T-helper 2 cell treated with Interferon-gamma antibody and Interleukin-4, amounts not matched to agents 5 μg/mL and 100 μg/mL, for 36 hours (primary cell): ENCODE data around the gene AAR2.

ENCODE experiments used
- DNase-seq: peaks from one replicate; pipeline ENCODE4 v3.0.0; 2021; ENCODE audit warnings: low spot score
- H3K27ac Mint-ChIP-seq: one replicate; pipeline ENCODE4 v1.8.0; 2021; ENCODE audit warnings: mild to moderate bottlenecking, mixed read lengths
- H3K27me3 Mint-ChIP-seq: one replicate; pipeline ENCODE4 v1.8.0; 2021; ENCODE audit warnings: low read depth, mixed read lengths
- H3K36me3 Mint-ChIP-seq: one replicate; pipeline ENCODE4 v1.8.0; 2021; ENCODE audit warnings: low read depth, mixed read lengths
- H3K4me1 Mint-ChIP-seq: one replicate; pipeline ENCODE4 v1.8.0; 2021; ENCODE audit warnings: low read depth, mixed read lengths
- H3K4me3 Mint-ChIP-seq: one replicate; pipeline ENCODE4 v1.8.0; 2022; ENCODE audit warnings: mild to moderate bottlenecking, moderate library complexity, mixed read lengths
- H3K9me3 Mint-ChIP-seq: one replicate; pipeline ENCODE4 v1.8.0; 2021; ENCODE audit warnings: mixed read lengths

AAR2 gene

GRCh38 chr20:36236786-36237121 lies 476 bp downstream of the AAR2 start:
- peaks cover 22% of the 10 kb centered on the region for H3K4me1 Mint-ChIP-seq
- no peak for DNase-seq
- peak overlapping the region; percentile 84 for H3K4me3 Mint-ChIP-seq
- no peaks in the 10 kb centered on the region for H3K27me3 Mint-ChIP-seq
- H3K9me3 Mint-ChIP-seq, result no peaks in the 10 kb centered on the region
- peak overlapping the region; percentile 92 for H3K27ac Mint-ChIP-seq
- peaks cover 12% of the 10 kb centered on the region for H3K36me3 Mint-ChIP-seq

DNA sequence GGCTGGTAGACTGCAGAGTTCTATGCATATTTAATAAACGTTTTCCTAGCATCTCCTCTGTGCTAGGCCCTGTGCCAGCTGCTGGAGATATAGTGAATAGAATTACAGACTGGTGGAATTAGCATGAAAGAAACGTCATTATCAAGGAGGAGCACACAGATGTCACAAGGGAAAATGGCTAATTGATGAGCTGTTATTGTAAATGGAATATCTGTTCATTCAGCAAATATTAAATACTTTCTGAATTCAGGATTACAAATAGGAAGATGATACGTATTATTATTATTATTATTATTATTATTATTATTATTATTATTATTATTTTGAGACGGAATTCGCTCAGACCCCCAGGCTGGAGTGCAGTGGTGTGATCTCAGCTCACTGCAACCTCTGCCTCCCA lies 1.2 kb downstream of the AAR2 start:
- Mint-ChIP-seq H3K27ac (peak overlapping the region; percentile 92), H3K4me1 (peaks cover 22% of the 10 kb centered on the region), H3K9me3 (no peaks in the 10 kb centered on the region), H3K4me3 (peak overlapping the region; percentile 84), H3K36me3 (peaks cover 12% of the 10 kb centered on the region), H3K27me3 (no peaks in the 10 kb centered on the region)
- no peak for DNase-seq

- peaks cover 22% of the 10 kb centered on the region for H3K4me1 Mint-ChIP-seq
- DNase-seq, result no peak
- peaks cover 12% of the 10 kb centered on the region for H3K36me3 Mint-ChIP-seq
- no peaks in the 10 kb centered on the region for H3K27me3 Mint-ChIP-seq
- peak overlapping the region; percentile 55 for H3K4me3 Mint-ChIP-seq
- no peak overlapping the region for H3K27ac Mint-ChIP-seq
- no peaks in the 10 kb centered on the region for H3K9me3 Mint-ChIP-seq
These were observed 1.9 kb downstream of the AAR2 start for GRCh38 chr20:36238153-36238552.

DNA sequence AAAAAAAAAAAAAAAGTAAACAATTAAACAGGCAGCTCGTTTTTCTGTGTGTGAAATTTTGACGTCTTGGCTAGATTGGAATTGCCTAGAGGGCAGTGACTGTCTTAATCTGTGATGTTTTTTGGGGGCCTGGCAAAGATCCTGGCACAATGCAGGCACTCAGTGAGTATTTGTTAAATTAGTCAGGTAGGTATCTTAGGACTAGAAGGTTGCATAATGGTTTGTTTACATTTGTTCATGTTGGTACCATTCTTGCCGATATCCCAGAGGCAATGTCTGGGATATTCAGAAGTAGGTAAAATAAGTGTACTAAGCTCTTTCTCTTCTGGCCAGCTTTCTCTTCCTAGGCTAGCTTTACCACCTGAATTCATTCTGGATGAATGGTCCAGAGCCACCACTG lies 2.5 kb downstream of the AAR2 start:
- Mint-ChIP-seq H3K27me3 (no peaks in the 10 kb centered on the region), H3K9me3 (no peaks in the 10 kb centered on the region), H3K4me3 (peak overlapping the region; percentile 51), H3K27ac (peak overlapping the region; percentile 45), H3K36me3 (peaks cover 16% of the 10 kb centered on the region), H3K4me1 (peaks cover 22% of the 10 kb centered on the region)
- no peak for DNase-seq

- no peak for DNase-seq
- peaks cover 24% of the 10 kb centered on the region for H3K36me3 Mint-ChIP-seq
- H3K4me1 Mint-ChIP-seq, result peaks cover 22% of the 10 kb centered on the region
- H3K4me3 Mint-ChIP-seq, result no peak overlapping the region
- H3K27me3 Mint-ChIP-seq, result no peaks in the 10 kb centered on the region
- no peaks in the 10 kb centered on the region for H3K9me3 Mint-ChIP-seq
- H3K27ac Mint-ChIP-seq, result no peak overlapping the region
These were observed 3.8 kb downstream of the AAR2 start for GRCh38 chr20:36240076-36240475.

- no peak overlapping the region for H3K4me3 Mint-ChIP-seq
- H3K9me3 Mint-ChIP-seq, result no peaks in the 10 kb centered on the region
- no peaks in the 10 kb centered on the region for H3K27me3 Mint-ChIP-seq
- DNase-seq, result no peak
- peaks cover 19% of the 10 kb centered on the region for H3K4me1 Mint-ChIP-seq
- H3K27ac Mint-ChIP-seq, result no peak overlapping the region
- peaks cover 32% of the 10 kb centered on the region for H3K36me3 Mint-ChIP-seq
These were observed 5.4 kb downstream of the AAR2 start for GRCh38 chr20:36241678-36242077.

GRCh38 chr20:36243726-36244125 lies 7.4 kb downstream of the AAR2 start:
- no peak overlapping the region for H3K4me3 Mint-ChIP-seq
- no peak overlapping the region for H3K27ac Mint-ChIP-seq
- H3K9me3 Mint-ChIP-seq, result no peaks in the 10 kb centered on the region
- H3K4me1 Mint-ChIP-seq, result peaks cover 8% of the 10 kb centered on the region
- no peaks in the 10 kb centered on the region for H3K27me3 Mint-ChIP-seq
- H3K36me3 Mint-ChIP-seq, result peaks cover 45% of the 10 kb centered on the region
- no peak for DNase-seq

- H3K4me3 Mint-ChIP-seq, result no peak overlapping the region
- no peaks in the 10 kb centered on the region for H3K9me3 Mint-ChIP-seq
- no peak for DNase-seq
- peaks cover 40% of the 10 kb centered on the region for H3K36me3 Mint-ChIP-seq
- peaks cover 5% of the 10 kb centered on the region for H3K4me1 Mint-ChIP-seq
- no peaks in the 10 kb centered on the region for H3K27me3 Mint-ChIP-seq
- H3K27ac Mint-ChIP-seq, result no peak overlapping the region
These were observed 10.1 kb downstream of the AAR2 start for GRCh38 chr20:36246401-36246800.

- H3K9me3 Mint-ChIP-seq, result no peaks in the 10 kb centered on the region
These were observed 12.6 kb downstream of the AAR2 start for GRCh38 chr20:36248836-36249235.

GRCh38 chr20:36249450-36249849 lies 13.2 kb downstream of the AAR2 start:
- H3K27me3 Mint-ChIP-seq, result no peaks in the 10 kb centered on the region
- DNase-seq, result no peak
- no peak overlapping the region for H3K27ac Mint-ChIP-seq
- H3K4me3 Mint-ChIP-seq, result no peak overlapping the region
- no peaks in the 10 kb centered on the region for H3K9me3 Mint-ChIP-seq
- H3K36me3 Mint-ChIP-seq, result peaks cover 39% of the 10 kb centered on the region
- H3K4me1 Mint-ChIP-seq, result peaks cover 5% of the 10 kb centered on the region

More at GRCh38 chr20:36248836-36249235, 12.6 kb downstream of the AAR2 start:
- H3K4me1 Mint-ChIP-seq, result peaks cover 5% of the 10 kb centered on the region
- no peaks in the 10 kb centered on the region for H3K27me3 Mint-ChIP-seq
- H3K36me3 Mint-ChIP-seq, result peaks cover 41% of the 10 kb centered on the region
- no peak for DNase-seq
- H3K4me3 Mint-ChIP-seq, result no peak overlapping the region
- no peak overlapping the region for H3K27ac Mint-ChIP-seq

DNA sequence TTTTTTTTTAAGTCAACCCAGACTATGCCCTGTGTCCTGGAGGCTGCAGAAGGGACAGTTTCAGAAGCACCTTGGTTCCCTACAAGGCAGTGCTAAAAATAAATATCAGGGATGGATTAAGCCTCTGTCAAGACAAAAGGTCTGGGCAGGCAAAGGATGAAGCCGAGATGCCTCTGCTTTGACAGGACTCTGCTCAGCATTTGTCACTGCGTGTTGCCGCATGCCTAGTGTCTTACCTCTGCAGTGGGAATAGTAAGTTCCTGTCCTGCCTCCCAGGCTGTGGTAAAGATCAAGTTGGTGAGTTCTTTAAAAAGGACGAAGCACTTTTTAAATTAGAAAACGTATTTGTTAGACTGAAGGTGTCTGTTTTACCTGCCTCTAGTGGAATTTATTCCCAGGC lies 15.1 kb downstream of the AAR2 start:
- Mint-ChIP-seq H3K27me3 (no peaks in the 10 kb centered on the region), H3K27ac (no peak overlapping the region), H3K9me3 (no peaks in the 10 kb centered on the region), H3K4me3 (no peak overlapping the region), H3K36me3 (peaks cover 29% of the 10 kb centered on the region), H3K4me1 (peaks cover 5% of the 10 kb centered on the region)
- DNase-seq, result no peak

- peaks cover 24% of the 10 kb centered on the region for H3K36me3 Mint-ChIP-seq
- H3K4me3 Mint-ChIP-seq, result no peak overlapping the region
- H3K9me3 Mint-ChIP-seq, result no peaks in the 10 kb centered on the region
- H3K27ac Mint-ChIP-seq, result no peak overlapping the region
- peaks cover 5% of the 10 kb centered on the region for H3K4me1 Mint-ChIP-seq
- no peak for DNase-seq
- H3K27me3 Mint-ChIP-seq, result no peaks in the 10 kb centered on the region
These were observed 16.2 kb downstream of the AAR2 start for GRCh38 chr20:36252511-36252910.

DNA sequence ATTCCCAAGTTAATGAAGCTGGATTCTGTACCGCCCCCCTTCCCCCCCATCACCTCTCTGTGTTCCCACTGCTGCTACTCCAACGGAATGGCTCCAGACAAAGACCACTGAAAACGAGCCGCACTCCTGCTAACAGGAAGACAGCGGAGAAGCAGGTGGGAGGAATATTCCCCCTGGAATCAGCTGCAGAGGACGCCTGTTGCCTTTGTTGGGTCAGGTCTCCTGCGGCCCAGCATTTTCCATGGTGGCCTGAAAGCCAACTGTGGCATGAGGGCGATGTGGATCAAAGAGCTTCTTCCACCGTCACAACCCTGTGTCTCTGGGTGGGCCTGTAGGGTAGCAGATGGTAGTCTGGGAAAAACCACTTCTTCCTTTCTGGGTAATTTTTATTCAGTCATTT lies 16.8 kb downstream of the AAR2 start:
- Mint-ChIP-seq H3K9me3 (no peaks in the 10 kb centered on the region), H3K4me3 (no peak overlapping the region), H3K27me3 (no peaks in the 10 kb centered on the region), H3K27ac (no peak overlapping the region), H3K36me3 (peaks cover 20% of the 10 kb centered on the region), H3K4me1 (peaks cover 3% of the 10 kb centered on the region)
- no peak for DNase-seq

DNA sequence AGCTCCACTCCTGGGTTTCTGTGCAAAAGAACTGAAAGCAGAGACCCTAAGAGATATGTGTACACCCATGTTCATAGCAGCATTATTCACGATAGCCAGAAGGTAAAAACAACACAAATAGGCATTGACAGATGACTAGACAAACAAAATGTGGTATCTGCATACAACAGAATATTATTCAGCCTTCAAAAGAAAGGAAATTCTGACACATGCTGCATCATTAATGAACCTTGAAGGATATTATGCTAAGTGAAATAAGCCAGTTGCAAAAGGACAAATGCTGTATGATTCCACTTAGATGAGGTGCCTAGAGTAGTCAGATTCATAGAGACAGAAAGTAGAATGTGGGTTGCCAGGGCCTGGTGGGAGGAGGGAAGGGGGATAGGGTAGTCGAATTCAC lies 17.8 kb downstream of the AAR2 start:
- Mint-ChIP-seq H3K27me3 (no peaks in the 10 kb centered on the region), H3K4me3 (no peak overlapping the region), H3K4me1 (peaks cover 3% of the 10 kb centered on the region), H3K27ac (no peak overlapping the region), H3K9me3 (no peaks in the 10 kb centered on the region), H3K36me3 (peaks cover 15% of the 10 kb centered on the region)
- DNase-seq, result no peak

DNA sequence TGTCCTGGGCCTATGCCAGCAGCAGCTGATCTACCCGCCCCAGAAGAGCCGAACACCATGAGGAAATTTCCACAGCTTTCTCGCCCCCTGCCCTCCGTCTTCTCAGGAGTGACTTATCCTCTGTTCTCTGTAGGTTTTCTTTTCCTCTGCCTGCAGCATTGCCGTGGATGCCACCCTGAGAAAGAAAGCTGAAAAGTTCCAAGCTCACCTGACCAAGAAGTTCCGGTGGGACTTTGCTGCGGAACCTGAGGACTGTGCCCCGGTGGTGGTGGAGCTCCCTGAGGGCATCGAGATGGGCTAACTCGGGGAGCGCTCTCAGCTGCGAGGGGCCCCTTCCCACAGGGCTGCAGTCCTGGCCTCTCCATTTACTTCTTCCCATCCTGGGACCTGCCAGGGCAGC lies 19.2 kb downstream of the AAR2 start:
- H3K27ac Mint-ChIP-seq, result no peak overlapping the region
- no peaks in the 10 kb centered on the region for H3K27me3 Mint-ChIP-seq
- no peak overlapping the region for H3K4me3 Mint-ChIP-seq
- H3K36me3 Mint-ChIP-seq, result peaks cover 11% of the 10 kb centered on the region
- no peaks in the 10 kb centered on the region for H3K9me3 Mint-ChIP-seq
- DNase-seq, result no peak
- H3K4me1 Mint-ChIP-seq, result no peaks in the 10 kb centered on the region
